Astrocyte (in vitro differentiated cells and primary cell): Measurements from ENCODE around the gene KPNA6.

Experiments used
- CTCF ChIP-seq: IDR thresholded peaks from 2 replicates; pipeline ENCODE4 v1.5.1; 2011; ENCODE audit warnings: low read depth, mild to moderate bottlenecking, inconsistent platforms, low read length, moderate library complexity; ENCODE audit not compliant: insufficient read depth
- EZH2 ChIP-seq: IDR thresholded peaks from 2 replicates; pipeline ENCODE4 v1.6.1; 2012; ENCODE audit warnings: mild to moderate bottlenecking, low read length, inconsistent platforms; ENCODE audit not compliant: insufficient read depth

GRCh38 chr1:32220746-32221580 is 113.1 kb downstream of the KPNA6 start:
- TF ChIP-seq CTCF, result no peak
- TF ChIP-seq EZH2, result no peak
